Measurements from ENCODE around the gene TAF10. TPM values are rescaled to one million over a fixed set of nuclear protein-coding genes. Genes with fewer than 3 reads are reported as not detected.

The TAF10 gene
- total RNA-seq, 1 donor from 2014 or later, result 154 TPM

DNA sequence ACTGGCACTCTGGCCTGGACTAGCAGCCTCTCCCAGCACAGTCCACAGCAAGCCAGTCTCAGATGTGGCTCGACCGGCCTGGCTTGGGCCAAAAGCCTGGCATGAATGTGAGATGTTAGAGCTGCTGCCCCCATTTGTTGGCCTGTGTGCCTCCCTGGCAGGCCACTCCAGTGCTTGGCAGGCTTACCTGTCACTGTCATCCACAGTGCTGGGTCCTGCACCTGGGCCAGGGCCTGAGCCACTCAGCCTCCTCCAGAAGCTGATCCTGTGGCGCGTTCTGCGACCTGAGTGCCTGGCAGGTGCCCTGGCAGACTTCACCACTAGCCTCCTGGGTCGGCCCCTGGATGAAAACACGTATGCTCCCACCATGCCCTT lies 44.7 kb downstream of the TAF10 start:
- ChIA-PET CTCF (no interaction called here), POLR2A (no interaction called here)
- ATAC-seq (ENCODE audit: low read depth) (no peak), DNase-seq (no peak)
- Mint-ChIP-seq H3K4me3 (no peak overlapping the region), H3K36me3 (ENCODE audit: low read depth) (peaks cover 15% of the 10 kb centered on the region), H3K4me1 (no peaks in the 10 kb centered on the region), H3K27ac (no peak overlapping the region), H3K9me3 (no peaks in the 10 kb centered on the region), H3K27me3 (no peaks in the 10 kb centered on the region)
- intact Hi-C loops (cut with micrococcal nuclease), result no loop called here
- TF ChIP-seq, protein P1, sequence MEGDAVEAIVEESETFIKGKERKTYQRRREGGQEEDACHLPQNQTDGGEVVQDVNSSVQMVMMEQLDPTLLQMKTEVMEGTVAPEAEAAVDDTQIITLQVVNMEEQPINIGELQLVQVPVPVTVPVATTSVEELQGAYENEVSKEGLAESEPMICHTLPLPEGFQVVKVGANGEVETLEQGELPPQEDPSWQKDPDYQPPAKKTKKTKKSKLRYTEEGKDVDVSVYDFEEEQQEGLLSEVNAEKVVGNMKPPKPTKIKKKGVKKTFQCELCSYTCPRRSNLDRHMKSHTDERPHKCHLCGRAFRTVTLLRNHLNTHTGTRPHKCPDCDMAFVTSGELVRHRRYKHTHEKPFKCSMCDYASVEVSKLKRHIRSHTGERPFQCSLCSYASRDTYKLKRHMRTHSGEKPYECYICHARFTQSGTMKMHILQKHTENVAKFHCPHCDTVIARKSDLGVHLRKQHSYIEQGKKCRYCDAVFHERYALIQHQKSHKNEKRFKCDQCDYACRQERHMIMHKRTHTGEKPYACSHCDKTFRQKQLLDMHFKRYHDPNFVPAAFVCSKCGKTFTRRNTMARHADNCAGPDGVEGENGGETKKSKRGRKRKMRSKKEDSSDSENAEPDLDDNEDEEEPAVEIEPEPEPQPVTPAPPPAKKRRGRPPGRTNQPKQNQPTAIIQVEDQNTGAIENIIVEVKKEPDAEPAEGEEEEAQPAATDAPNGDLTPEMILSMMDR (IDR thresholded peaks at IDR 0.05), result no peak

DNA sequence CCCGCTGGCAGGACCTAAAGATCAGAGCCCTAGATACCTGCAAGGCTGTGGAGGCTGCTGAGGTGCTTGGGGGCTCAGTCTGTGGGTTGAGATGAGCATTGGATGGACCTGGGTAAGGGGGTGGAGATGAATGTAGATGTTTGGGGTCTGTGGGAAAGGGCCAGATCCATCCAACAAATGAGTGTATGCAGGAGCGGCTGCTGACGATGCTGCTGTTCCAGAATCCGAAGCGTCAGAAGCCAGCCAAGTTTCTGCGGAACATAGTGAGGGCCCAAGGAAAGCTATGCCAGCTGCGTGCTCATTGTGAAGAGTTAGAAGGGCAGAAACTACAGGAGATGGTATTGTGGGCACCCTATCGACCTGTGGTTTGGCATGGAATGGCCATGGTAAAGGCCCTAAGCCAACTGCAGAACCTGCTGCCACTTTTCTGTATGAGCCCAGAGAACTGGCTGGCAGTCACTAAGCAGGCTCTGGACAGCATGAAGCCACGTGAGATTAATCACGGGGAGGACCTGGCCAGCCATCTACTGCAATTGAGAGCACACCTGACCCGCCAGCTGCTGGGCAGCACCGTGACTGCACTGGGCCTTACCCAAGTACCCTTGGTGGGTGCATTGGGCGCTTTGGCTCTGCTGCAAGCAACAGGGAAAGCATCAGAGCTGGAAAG lies 45.2 kb downstream of the TAF10 start:
- intact Hi-C loops (cut with micrococcal nuclease), result no loop called here
- Mint-ChIP-seq H3K27ac (no peak overlapping the region), H3K4me3 (no peak overlapping the region), H3K27me3 (no peaks in the 10 kb centered on the region), H3K4me1 (no peaks in the 10 kb centered on the region), H3K36me3 (ENCODE audit: low read depth) (peaks cover 17% of the 10 kb centered on the region), H3K9me3 (no peaks in the 10 kb centered on the region)
- CTCF ChIA-PET, result no interaction called here
- TF ChIP-seq, protein P1 (IDR thresholded peaks at IDR 0.05), result no peak
- ATAC-seq (ENCODE audit: low read depth), result no peak
- no peak for DNase-seq
- POLR2A ChIA-PET, result no interaction called here

DNA sequence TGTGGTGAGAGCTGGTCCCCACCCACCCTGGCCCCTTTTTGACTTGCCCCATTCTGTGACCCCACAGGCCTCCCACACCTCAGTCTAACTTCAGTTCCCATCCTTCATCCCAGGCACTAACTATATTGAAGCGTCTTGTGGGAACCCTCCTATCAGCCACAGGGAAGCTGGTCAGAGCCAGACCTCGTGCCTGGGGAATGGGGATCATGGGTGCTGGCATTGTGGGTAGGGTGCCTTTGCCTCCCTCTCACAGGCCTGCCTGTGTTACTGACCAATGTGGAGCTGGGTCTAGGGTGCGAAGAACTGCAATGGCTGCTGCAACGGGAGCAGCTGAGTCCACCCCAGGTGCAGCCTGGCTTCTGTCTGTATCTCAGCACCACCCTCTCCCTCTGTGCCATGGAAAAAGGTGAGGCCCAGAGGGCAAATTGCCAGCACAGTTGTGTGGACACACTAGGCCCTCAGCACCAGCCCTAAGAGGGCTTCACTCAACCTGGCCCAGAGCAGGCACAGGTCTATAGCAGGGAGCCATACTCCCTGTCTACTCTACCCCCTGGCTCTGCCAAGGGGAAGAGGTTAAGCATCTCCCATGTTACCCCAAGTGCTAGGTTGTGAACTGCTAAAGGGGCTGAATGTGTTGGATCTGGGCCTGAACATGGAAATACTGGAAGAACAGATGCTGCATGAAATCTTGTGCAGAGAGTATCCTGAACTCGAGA lies 45.9 kb downstream of the TAF10 start:
- DNase-seq, result no peak
- H3K27ac Mint-ChIP-seq, result no peak overlapping the region
- ChIA-PET CTCF (no interaction called here), POLR2A (no interaction called here)
- no peak overlapping the region for H3K4me3 Mint-ChIP-seq
- no peaks in the 10 kb centered on the region for H3K9me3 Mint-ChIP-seq
- H3K27me3 Mint-ChIP-seq, result no peaks in the 10 kb centered on the region
- no peak for ATAC-seq (ENCODE audit: low read depth)
- no peaks in the 10 kb centered on the region for H3K4me1 Mint-ChIP-seq
- H3K36me3 Mint-ChIP-seq (ENCODE audit: low read depth), result peaks cover 17% of the 10 kb centered on the region
- intact Hi-C loops (cut with micrococcal nuclease), result no loop called here
- TF ChIP-seq, protein P1 (IDR thresholded peaks at IDR 0.05), result no peak

DNA sequence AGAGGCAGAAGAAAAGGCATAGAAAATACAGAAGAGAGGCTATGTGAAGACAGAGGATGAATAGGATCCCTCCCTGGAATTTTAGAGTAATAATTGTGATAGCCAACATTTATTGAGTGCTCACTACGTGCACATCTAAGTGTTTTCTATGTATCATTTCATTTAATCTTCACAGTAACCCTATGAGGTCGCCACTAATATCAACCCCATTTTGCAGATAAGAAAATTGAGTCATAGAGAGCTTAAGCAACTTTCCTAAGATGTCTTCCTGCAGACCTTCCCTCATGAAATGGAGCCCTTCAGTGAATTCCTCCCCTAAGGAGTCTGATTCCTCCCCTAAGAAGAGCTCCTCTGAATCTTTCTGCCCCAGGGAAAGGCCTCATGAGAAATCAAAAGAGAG lies 46.7 kb downstream of the TAF10 start:
- no peaks in the 10 kb centered on the region for H3K4me1 Mint-ChIP-seq
- H3K4me3 Mint-ChIP-seq, result no peak overlapping the region
- POLR2A ChIA-PET, result no interaction called here
- intact Hi-C loops (cut with micrococcal nuclease), result no loop called here
- no peaks in the 10 kb centered on the region for H3K27me3 Mint-ChIP-seq
- peaks cover 19% of the 10 kb centered on the region for H3K36me3 Mint-ChIP-seq (ENCODE audit: low read depth)
- TF ChIP-seq, protein P1 (IDR thresholded peaks at IDR 0.05), result no peak
- CTCF ChIA-PET, result no interaction called here
- ATAC-seq (ENCODE audit: low read depth) (no peak), DNase-seq (no peak)
- H3K9me3 Mint-ChIP-seq, result no peaks in the 10 kb centered on the region
- no peak overlapping the region for H3K27ac Mint-ChIP-seq

DNA sequence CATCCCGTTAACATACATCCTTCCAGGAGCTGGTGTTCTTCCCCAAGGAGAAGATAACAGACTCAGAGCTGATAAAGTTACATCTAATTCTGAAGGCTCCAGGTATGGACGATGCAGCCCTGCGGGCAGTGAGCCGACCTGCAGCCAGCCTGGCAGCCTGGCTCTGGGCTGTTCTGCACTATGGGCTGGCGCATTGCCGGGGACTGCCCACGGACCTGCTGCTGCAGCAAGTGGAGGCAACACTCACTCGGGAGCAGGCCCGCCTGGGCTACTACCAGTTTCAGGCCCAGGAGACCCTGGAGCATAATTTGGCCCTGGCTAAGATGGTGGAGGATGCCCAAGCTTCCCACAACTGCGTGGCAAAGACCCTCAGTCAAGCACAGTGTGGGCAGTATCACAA lies 48.3 kb downstream of the TAF10 start:
- ChIA-PET CTCF (no interaction called here), POLR2A (no interaction called here)
- intact Hi-C loops (cut with micrococcal nuclease), result no loop called here
- H3K4me1 Mint-ChIP-seq, result no peaks in the 10 kb centered on the region
- no peak overlapping the region for H3K4me3 Mint-ChIP-seq
- H3K27me3 Mint-ChIP-seq, result no peaks in the 10 kb centered on the region
- H3K27ac Mint-ChIP-seq, result no peak overlapping the region
- H3K36me3 Mint-ChIP-seq (ENCODE audit: low read depth), result peaks cover 23% of the 10 kb centered on the region
- no peak for ATAC-seq (ENCODE audit: low read depth)
- no peaks in the 10 kb centered on the region for H3K9me3 Mint-ChIP-seq
- TF ChIP-seq, protein P1 (IDR thresholded peaks at IDR 0.05), result no peak
- no peak for DNase-seq

Data from activated B cell treated with CpG ODN at 0.5 μM for 24 hours (primary cell).